Right forelimb (tissue), 1 donor: ENCODE data around the gene LGALS9C.
"Not testable (repeated sequence)": the region's sequence is repeated elsewhere in the genome, so short reads cannot be mapped to it uniquely, and the experiment has no call there.

Experiments used
- DNase-seq: peaks from one replicate; pipeline ENCODE4 v3.0.0-alpha.2; 2018

Gene LGALS9C

DNA sequence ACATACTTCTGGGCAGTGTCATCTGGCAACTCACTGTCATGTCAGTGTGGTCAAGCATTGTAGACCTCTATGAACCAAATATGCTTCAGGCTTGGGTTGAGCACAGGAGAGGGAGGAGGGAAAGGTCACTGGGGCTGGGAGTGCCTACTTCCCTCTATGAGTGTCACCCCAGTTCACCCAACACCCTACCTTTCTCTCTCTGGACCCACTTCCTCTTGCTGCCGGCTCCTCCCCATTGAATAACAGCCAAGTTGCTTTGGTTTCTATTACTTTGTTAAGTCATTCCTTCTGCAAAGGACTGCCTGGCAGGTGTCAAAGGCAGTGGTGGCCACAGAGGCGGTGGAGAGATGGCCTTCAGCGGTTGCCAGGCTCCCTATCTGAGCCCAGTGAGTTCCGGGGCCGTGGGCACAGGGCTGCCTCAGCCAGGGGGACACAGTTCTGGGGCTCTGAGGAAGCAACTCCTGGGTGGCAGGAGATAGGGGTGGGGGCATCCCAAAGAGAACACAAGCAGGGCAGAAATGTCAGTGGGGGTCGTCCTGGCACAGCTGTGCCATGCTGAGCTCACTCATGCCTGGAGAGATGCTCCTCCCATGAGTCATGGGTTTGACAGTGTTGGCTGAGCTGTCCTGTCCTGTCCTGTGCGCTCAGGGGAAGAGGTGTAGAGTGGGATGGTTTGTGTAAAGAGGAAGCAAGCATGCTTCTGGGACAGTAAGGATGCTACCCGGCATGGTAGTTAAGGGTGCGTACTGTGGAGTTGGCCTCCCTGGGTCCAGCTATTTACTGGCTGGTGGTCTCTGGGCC is at the start of gene LGALS9C:
Gene LGALS9C, plus strand, starts transcription at position 282 of the 801 bp plus-strand sequence. Its CDS starts 66 bp downstream, at position 348.
- peak; percentile 35 for DNase-seq

DNA sequence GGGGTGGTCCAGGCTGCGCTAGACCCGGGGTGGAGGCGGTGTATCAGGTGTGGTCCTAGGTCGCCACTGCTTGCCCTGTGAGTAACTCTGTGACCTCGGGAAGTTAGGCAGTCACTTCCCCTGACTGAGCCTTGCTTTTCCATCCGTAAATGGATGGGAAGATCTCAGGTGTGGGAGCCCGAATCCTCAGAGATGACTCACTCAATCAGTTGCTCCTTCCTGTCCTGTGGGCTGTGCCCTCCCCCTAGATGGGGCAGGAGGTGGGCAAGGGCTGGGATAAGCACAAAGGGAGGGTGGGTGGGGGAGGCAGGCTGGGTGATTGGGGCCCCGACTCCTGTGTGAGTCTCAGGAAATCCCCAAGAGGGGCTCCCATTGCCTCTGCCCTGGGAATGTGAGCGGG is 44.4 kb upstream of the LGALS9C start:
- DNase-seq, result not testable (repeated sequence)

DNA sequence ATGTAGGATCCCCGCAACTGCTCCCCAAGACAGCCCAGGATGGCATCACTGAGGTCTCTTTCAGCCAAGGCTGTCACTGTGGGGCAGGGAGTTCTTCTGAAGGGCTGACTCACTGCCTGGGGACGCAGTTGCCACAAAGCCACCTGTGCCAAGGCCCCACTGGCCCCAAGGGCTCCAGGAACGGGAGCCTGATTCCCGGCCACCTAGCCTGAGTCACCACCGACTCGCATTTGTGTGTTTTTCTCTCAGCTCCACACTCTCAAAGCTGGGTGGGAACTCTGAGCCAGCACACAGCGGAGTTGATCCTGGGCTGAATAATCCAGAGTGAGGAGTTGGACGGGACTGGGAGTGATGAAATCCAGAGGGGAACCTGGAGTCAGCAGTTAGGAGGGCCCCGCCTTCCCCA is 37.1 kb upstream of the LGALS9C start:
- DNase-seq, result not testable (repeated sequence)

DNA sequence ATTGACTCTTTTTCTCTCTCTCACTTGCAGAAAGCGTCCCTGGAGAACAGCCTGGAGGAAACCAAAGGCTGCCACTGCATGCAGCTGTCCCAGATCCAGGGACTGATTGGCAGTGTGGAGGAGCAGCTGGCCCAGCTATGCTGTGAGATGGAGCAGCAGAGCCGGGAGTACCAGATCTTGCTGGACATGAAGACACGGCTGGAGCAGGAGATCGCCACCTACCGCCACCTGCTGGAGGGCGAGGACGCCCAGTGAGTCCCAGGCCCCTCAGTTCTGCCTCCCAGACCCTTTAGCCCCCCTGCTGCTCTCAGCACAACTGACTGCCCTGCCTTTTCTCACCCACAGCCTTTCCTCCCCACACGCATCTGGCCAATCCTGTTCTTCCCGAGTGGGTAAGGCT is 34.5 kb upstream of the LGALS9C start:
- not testable (repeated sequence) for DNase-seq

GRCh38 chr17:18442532-18442931 is 34.1 kb upstream of the LGALS9C start:
- DNase-seq, result not testable (repeated sequence)

- DNase-seq, result peak; percentile 37
These were observed 28.9 kb upstream of the LGALS9C start for GRCh38 chr17:18447476-18448205.

DNA sequence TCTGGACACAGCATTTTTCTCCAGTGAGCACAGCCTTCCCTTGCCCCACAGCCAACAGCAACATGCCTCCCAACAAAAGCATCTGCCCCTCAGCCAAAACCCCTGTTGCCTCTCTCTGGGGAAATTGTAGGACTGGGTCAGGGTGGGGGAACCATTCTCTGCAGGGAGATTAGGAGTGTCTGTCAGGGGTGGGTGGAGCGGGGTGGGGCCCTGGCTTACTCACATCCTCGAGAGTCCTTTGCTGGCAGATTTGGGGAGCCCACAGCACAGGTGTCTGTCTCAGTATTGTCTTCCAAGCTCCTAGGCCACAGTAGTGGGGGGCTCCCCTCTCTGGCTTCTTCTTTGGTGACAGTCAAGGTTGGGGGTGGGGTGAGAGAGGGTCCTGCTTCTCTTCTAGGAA is 28.3 kb upstream of the LGALS9C start:
- not testable (repeated sequence) for DNase-seq

DNA sequence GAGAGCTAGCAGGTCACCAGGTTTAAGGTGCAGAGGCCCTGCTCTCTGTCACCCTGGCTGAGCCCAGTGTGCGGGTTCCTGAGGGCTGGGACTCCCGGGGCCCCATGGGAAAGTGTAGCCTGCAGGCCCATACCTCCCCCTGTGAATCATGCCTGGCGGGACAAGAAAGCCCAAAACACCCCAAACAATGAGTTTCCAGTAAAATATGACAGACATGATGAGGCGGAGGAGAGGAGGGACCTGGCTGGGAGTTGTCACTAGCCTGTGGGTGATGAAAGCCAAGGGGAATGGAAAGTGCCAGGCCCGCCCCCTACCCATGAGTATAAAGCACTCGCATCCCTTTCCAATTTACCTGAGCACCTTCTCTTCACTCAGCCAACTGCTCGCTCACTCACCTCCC is 26.8 kb upstream of the LGALS9C start:
- not testable (repeated sequence) for DNase-seq

DNA sequence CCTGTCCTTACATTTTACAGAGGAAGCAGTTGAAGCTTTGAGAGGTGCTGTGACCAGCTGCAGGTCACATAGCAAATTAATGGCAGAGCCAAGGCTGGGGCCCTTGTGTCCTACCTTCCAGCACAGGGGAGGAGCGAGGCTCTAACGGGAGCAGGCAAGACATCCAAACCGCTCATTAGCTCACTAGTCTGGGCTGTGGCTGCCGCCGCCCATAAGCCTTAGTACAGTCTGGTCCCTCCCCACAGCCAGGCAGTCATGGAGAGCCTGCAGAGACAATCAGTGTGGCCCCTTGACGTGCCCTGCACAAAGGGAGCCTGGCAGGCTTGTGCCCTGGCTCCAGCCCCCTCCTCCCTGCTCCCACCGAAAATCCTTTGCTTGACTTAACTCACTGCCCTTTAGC is 25.6 kb upstream of the LGALS9C start:
- not testable (repeated sequence) for DNase-seq

DNA sequence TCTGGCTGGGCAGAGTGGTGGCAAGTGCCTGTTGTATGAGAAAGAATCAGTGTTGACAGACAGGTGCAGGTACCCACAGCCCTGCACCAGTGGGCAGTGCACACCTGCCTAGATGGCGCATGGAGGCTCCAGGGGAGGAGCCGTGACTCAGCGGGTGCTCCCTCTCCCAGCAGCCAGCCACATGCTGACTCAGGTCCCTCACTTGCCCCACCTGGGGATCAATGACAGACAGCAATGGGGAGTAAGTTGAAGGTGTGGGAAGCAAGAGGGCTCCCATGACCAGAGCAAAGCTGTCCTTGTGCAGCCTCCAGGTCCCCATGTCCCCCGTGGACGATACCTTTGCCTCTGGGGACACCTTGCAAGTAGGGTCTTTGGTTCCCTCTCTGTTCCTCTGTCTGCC is 24.6 kb upstream of the LGALS9C start:
- not testable (repeated sequence) for DNase-seq

GRCh38 chr17:18459035-18459434 is 17.6 kb upstream of the LGALS9C start:
- DNase-seq, result not testable (repeated sequence)

GRCh38 chr17:18463831-18464502 is 12.6 kb upstream of the LGALS9C start:
- not testable (repeated sequence) for DNase-seq

- not testable (repeated sequence) for DNase-seq
These were observed 10.2 kb upstream of the LGALS9C start for GRCh38 chr17:18466250-18466983.

DNA sequence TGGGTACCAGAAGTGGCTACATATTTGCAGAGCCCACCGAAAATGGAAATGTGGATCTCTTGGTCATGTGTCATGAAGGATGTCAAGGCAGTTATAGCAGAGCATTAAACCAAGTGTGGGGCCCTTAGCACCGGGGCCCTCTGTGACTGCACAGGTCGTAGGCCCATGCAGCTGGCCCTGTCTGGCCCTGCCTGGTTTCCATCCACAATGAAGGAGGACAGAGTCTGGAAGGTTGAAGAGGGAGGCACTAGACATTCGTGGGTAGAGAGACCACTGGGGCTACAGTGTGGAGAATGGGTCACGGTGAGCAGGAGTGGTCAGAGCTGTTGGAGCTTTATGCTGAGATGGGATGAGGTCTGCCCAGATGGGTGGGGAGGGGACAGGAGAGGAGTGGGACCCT is 9.6 kb upstream of the LGALS9C start:
- not testable (repeated sequence) for DNase-seq

GRCh38 chr17:18468472-18469171 is 8.0 kb upstream of the LGALS9C start:
- DNase-seq, result not testable (repeated sequence)

DNA sequence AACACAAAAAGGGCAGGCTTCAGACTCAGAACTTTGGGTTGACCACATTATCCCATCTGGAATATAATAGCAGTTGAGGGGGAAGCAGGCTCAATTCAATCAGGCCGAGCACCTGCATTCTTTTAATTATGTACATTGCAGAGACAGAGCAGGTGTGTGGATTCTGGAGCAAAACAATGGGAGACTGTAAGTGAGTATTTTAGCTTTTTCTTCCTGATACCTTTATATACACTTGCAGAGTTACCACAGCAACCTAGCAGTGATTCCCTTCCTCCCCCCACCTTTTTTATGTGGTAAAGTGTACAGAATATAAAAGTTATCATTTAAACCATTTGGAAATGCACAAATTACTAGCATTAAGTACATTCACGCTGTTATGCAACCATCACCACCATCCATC is 6.8 kb upstream of the LGALS9C start:
- DNase-seq, result not testable (repeated sequence)

DNA sequence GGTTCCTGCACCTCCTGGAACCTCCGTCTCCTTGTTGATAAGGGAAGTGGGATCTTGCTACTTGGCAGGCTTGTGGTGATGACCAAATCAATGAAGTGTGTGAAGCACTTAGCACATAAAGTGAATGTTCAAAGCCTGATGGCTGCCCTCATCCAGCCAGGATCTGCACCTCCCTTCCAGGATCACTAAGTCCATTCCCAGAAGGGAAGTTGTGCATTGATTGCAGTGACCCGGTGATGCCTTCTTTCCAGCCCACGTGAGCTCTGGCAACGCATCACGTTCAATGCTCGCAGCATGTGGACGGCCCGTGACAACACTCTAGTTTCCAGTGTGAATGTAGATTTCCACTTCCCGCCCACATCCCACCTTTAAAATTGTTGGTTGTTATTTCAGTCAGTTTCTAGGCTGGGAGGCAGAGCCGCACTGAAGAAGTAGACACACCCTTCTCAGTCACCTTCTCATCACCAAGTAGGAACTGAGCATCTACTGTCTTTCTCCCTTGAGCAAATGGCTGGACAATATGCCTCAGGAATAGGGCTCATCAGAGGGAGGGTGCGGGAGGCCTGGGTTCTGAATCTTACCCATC is 6.2 kb upstream of the LGALS9C start:
- not testable (repeated sequence) for DNase-seq

GRCh38 chr17:18473967-18474366 is 2.6 kb upstream of the LGALS9C start:
- not testable (repeated sequence) for DNase-seq

DNA sequence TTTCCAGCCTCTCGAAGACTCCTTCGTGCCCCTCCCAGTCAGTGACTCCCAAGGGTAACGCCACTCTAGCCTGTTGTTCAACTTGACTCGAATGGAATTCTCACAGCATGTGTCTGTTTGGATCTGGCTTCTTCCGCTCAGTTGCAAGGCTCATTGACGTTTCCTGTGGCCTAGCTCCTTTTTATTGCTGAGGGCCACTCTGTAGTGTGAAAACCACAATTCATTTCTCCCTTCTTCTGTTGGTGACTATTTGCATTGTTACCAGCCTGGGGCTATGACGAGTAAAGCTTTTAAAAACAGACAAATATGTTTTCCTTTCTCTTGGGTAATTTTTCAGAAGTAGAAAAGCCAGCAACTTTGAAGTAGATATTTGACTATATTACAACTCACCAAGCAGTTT is 1.8 kb upstream of the LGALS9C start:
- not testable (repeated sequence) for DNase-seq

DNA sequence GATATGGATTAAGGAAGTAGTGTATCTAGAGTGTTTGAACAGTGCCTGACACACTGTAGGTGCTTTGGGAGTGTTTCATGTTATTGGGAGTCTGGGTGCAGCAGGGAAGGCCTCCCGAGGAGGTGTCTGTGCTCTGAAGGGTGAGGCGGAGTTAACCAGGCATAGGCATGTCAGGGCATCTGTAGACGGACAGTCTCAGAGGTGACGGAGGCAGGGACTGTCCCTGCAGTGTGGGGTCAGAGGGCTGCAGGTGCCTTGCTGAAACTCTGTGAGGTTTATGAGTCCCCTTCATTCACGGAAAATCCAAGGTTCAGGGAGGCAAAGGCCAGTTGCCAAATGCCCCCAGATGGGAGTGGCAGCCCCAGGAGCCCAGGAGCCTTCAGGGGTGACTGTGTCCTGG is 778 bp downstream of the LGALS9C start:
- not testable (repeated sequence) for DNase-seq

- not testable (repeated sequence) for DNase-seq
These were observed 1.8 kb downstream of the LGALS9C start for GRCh38 chr17:18478362-18478761.
